Measurements from ENCODE around the gene BBS4. TPM values are rescaled to one million over a fixed set of nuclear protein-coding genes. Genes with fewer than 3 reads are reported as not detected.

Gene BBS4
- total and polyA plus RNA-seq, 2 donors (not counting 1 experiment from before 2014, with no cell fraction given): 13.3 to 34.9 TPM

- H3K4me1 ChIP-seq (ENCODE audit: control insufficient read depth in 2 of 2, insufficient read depth in 2 of 2, low read length in 2 of 2): peaks cover 3 to 5% of the 10 kb centered on the region in 2 donors
- H3K4me3 ChIP-seq (ENCODE audit: control extremely low read depth in 1 of 5, extremely low read depth in 1 of 5, insufficient read depth in 1 of 5, low read depth in 2 of 5, low read length in 4 of 5): no peak overlapping the region
- Mint-ChIP-seq H3K27ac (no peak overlapping the region), H3K27me3 (peaks cover 15% of the 10 kb centered on the region), H3K9me3 (ENCODE audit: insufficient read depth) (no peaks in the 10 kb centered on the region), H3K4me1 (peaks cover 4% of the 10 kb centered on the region), H3K4me3 (no peak overlapping the region)
- H4K20me1 ChIP-seq (ENCODE audit: control insufficient read depth, insufficient read depth, low read length, poor library complexity, severe bottlenecking): no peaks in the 10 kb centered on the region
- no peak overlapping the region for H3K4me2 ChIP-seq (replicated peaks; ENCODE audit: low read depth, low read length, poor library complexity, severe bottlenecking)
- TF ChIP-seq EZH2 (IDR thresholded peaks at IDR 0.05; ENCODE audit: borderline replicate concordance, insufficient read depth, low read depth, low read length, poor library complexity, severe bottlenecking): no peak
- TF ChIP-seq, protein P1, sequence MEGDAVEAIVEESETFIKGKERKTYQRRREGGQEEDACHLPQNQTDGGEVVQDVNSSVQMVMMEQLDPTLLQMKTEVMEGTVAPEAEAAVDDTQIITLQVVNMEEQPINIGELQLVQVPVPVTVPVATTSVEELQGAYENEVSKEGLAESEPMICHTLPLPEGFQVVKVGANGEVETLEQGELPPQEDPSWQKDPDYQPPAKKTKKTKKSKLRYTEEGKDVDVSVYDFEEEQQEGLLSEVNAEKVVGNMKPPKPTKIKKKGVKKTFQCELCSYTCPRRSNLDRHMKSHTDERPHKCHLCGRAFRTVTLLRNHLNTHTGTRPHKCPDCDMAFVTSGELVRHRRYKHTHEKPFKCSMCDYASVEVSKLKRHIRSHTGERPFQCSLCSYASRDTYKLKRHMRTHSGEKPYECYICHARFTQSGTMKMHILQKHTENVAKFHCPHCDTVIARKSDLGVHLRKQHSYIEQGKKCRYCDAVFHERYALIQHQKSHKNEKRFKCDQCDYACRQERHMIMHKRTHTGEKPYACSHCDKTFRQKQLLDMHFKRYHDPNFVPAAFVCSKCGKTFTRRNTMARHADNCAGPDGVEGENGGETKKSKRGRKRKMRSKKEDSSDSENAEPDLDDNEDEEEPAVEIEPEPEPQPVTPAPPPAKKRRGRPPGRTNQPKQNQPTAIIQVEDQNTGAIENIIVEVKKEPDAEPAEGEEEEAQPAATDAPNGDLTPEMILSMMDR (IDR thresholded peaks at IDR 0.05): no peak
- CTCF ChIA-PET: interaction anchor here (0.6 to 2.1 kb wide), 14 partner anchors 13 to 1739 kb away, joined by 3 to 19 read pairs (median 3); partner anchors contain the start of genes BBS4, HEXA and HIGD2B
- ATAC-seq (ENCODE audit: low read depth) (no peak), DNase-seq (no peak)
- 20% methylated on average over 1 of the region's 3 CpGs for WGBS (ENCODE audit: insufficient coverage)
- H2AFZ ChIP-seq (ENCODE audit: insufficient read depth, low read depth, low read length, poor library complexity, severe bottlenecking): no peak overlapping the region
- no peaks in the 10 kb centered on the region for H3K9me3 ChIP-seq (ENCODE audit: control extremely low read depth in 1 of 3, control insufficient read depth in 2 of 3, insufficient read depth in 1 of 3, low read length in 2 of 3)
- H3K9ac ChIP-seq (ENCODE audit: low read length): no peak overlapping the region
- H3K36me3 ChIP-seq (replicated peaks in 1 of 2; ENCODE audit: control extremely low read depth in 1 of 2, control insufficient read depth in 1 of 2, extremely low read depth in 1 of 2, insufficient read depth in 2 of 2, low read length in 1 of 2): no peaks in the 10 kb centered on the region
- H3K79me2 ChIP-seq (ENCODE audit: control insufficient read depth, insufficient read depth, low read length): no peaks in the 10 kb centered on the region
- intact Hi-C loops (cut with micrococcal nuclease): no loop called here
- H3K27ac ChIP-seq (ENCODE audit: low read length in 2 of 2): no peak overlapping the region
- peaks cover 0 to 5% (median 2%) of the 10 kb centered on the region in 4 experiments for H3K27me3 ChIP-seq (replicated peaks in 1 of 4; ENCODE audit: control extremely low read depth in 1 of 4, control insufficient read depth in 3 of 4, insufficient read depth in 4 of 4, low read length in 3 of 4)
- POLR2A ChIA-PET: interaction anchor here (0.7 kb wide), 1 partner anchor 163 kb away, joined by 3 read pairs; no protein-coding TSS in a partner anchor
These were observed 14.5 kb upstream of the BBS4 start for GRCh38 chr15:72671525-72671924.

GRCh38 chr15:72676838-72677237 is 9.2 kb upstream of the BBS4 start:
- H3K4me1 Mint-ChIP-seq: peaks cover 2% of the 10 kb centered on the region
- POLR2A ChIA-PET: no interaction called here

More at GRCh38 chr15:72676838-72677237, 9.2 kb upstream of the BBS4 start:
- Histone ChIP-seq H3K4me3 (ENCODE audit: control extremely low read depth in 1 of 5, extremely low read depth in 1 of 5, insufficient read depth in 1 of 5, low read depth in 2 of 5, low read length in 4 of 5) (no peak overlapping the region), H3K79me2 (ENCODE audit: control insufficient read depth, insufficient read depth, low read length) (no peaks in the 10 kb centered on the region), H3K4me2 (replicated peaks; ENCODE audit: low read depth, low read length, poor library complexity, severe bottlenecking) (no peak overlapping the region), H3K9ac (ENCODE audit: low read length) (no peak overlapping the region), H3K4me1 (ENCODE audit: control insufficient read depth in 2 of 2, insufficient read depth in 2 of 2, low read length in 2 of 2) (no peaks in the 10 kb centered on the region), H3K36me3 (replicated peaks in 1 of 2; ENCODE audit: control extremely low read depth in 1 of 2, control insufficient read depth in 1 of 2, extremely low read depth in 1 of 2, insufficient read depth in 2 of 2, low read length in 1 of 2) (no peaks in the 10 kb centered on the region), H4K20me1 (ENCODE audit: control insufficient read depth, insufficient read depth, low read length, poor library complexity, severe bottlenecking) (no peaks in the 10 kb centered on the region), H3K27ac (ENCODE audit: low read length in 2 of 2) (no peak overlapping the region), H2AFZ (ENCODE audit: insufficient read depth, low read depth, low read length, poor library complexity, severe bottlenecking) (no peak overlapping the region), H3K27me3 (replicated peaks in 1 of 4; ENCODE audit: control extremely low read depth in 1 of 4, control insufficient read depth in 3 of 4, insufficient read depth in 4 of 4, low read length in 3 of 4) (peaks cover 0 to 6% (median 4%) of the 10 kb centered on the region in 4 experiments), H3K9me3 (ENCODE audit: control extremely low read depth in 1 of 3, control insufficient read depth in 2 of 3, insufficient read depth in 1 of 3, low read length in 2 of 3) (no peaks in the 10 kb centered on the region)
- Mint-ChIP-seq H3K4me3 (no peak overlapping the region), H3K27me3 (peaks cover 27% of the 10 kb centered on the region), H3K27ac (no peak overlapping the region), H3K9me3 (ENCODE audit: insufficient read depth) (no peaks in the 10 kb centered on the region)
- DNase-seq (no peak), ATAC-seq (ENCODE audit: low read depth) (no peak)
- intact Hi-C loops (cut with micrococcal nuclease): no loop called here
- WGBS (ENCODE audit: insufficient coverage): 100% methylated on average over 1 of the region's 4 CpGs
- CTCF ChIA-PET: no interaction called here
- no peak for TF ChIP-seq EZH2 (IDR thresholded peaks at IDR 0.05; ENCODE audit: borderline replicate concordance, insufficient read depth, low read depth, low read length, poor library complexity, severe bottlenecking)
- TF ChIP-seq, protein P1 (IDR thresholded peaks at IDR 0.05): no peak
